EH (cell line): ENCODE data around the gene TRMT61A.
A peak's percentile ranks its signal among the peaks of the same experiment; 100 is the strongest.

Experiments used
- DNase-seq: peaks from one replicate; pipeline ENCODE4 v3.0.0-alpha.2; 2015; ENCODE audit warnings: low read depth

TRMT61A gene

GRCh38 chr14:103528587-103529382 is at the start of gene TRMT61A:
TRMT61A (plus strand) TSS chr14:103529196; CDS start chr14:103529979, 783 bp downstream.
- DNase-seq, result peak; percentile 94

- DNase-seq, result no peak
Measured at GRCh38 chr14:103480595-103480994, 48.4 kb upstream of the TRMT61A start.

GRCh38 chr14:103483600-103483999 is 45.4 kb upstream of the TRMT61A start:
- DNase-seq, result peak; percentile 69

- DNase-seq, result no peak
Measured at GRCh38 chr14:103485504-103485903, 43.5 kb upstream of the TRMT61A start.

GRCh38 chr14:103488071-103488470 is 40.9 kb upstream of the TRMT61A start:
- no peak for DNase-seq

GRCh38 chr14:103488960-103489359 is 40.0 kb upstream of the TRMT61A start:
- peak; percentile 55 for DNase-seq

GRCh38 chr14:103489621-103490020 is 39.4 kb upstream of the TRMT61A start:
- DNase-seq, result peak; percentile 43

- no peak for DNase-seq
Measured at GRCh38 chr14:103491691-103492090, 37.3 kb upstream of the TRMT61A start.

- DNase-seq, result no peak
Measured at GRCh38 chr14:103492156-103492925, 36.7 kb upstream of the TRMT61A start.

GRCh38 chr14:103495854-103496253 is 33.1 kb upstream of the TRMT61A start:
- no peak for DNase-seq

- peak; percentile 19 for DNase-seq
Measured at GRCh38 chr14:103496776-103497175, 32.2 kb upstream of the TRMT61A start.

GRCh38 chr14:103499709-103500108 is 29.3 kb upstream of the TRMT61A start:
- DNase-seq, result no peak

GRCh38 chr14:103500148-103500990 is 28.6 kb upstream of the TRMT61A start:
- peak; percentile 83 for DNase-seq

- DNase-seq, result no peak
Measured at GRCh38 chr14:103501041-103501870, 27.7 kb upstream of the TRMT61A start.

- no peak for DNase-seq
Measured at GRCh38 chr14:103501921-103502669, 26.9 kb upstream of the TRMT61A start.

GRCh38 chr14:103502877-103503276 is 26.1 kb upstream of the TRMT61A start:
- DNase-seq, result no peak

GRCh38 chr14:103503296-103503695 is 25.7 kb upstream of the TRMT61A start:
- DNase-seq, result no peak

- DNase-seq, result peak; percentile 16
Measured at GRCh38 chr14:103504991-103505565, 23.9 kb upstream of the TRMT61A start.

GRCh38 chr14:103507751-103508150 is 21.2 kb upstream of the TRMT61A start:
- no peak for DNase-seq
